NCI-H2107 treated with DMSO at 0.1 percent for 48 hours (cell line): Measurements from ENCODE around the gene CREB1.

Experiments used
- DNase-seq: peaks from one replicate; lab custom pipeline; 2025; ENCODE audit not compliant: unreplicated experiment; lab: John Stamatoyannopoulos, UW

The CREB1 gene

GRCh38 chr2:207503234-207503633, 26.5 kb upstream of the CREB1 start:
- DNase-seq = no peak

DNA sequence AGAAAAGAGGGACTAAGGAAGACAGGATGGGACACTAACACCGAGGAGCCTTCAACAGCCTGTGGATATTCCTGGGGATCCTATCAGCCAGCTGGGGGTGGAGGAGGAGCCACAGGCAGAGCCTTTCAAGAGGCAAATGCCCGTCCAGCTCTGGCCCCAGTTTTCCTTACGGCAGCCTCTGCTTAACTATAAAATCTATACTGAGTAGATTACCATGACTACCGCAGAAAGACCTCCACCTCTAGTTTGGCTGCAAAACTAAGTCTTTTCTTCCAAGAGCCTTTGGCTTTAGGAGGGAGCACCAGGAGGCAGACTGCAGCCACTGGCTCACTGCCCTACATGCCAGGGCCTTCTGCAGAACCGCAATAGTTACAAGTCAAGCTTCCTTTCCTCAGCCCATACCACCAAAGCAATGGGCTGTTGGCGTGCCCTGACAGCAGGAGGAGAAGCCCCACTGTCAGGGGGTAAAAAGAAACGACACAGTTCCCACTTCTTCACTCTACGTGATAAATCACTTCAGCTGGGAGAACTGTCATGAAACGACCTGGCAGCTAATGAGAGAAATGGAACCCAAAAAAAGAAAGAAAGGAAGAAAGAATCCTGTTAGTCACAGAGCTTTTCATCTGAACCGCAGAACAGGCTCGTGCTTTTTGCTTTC, 25.1 kb upstream of the CREB1 start:
- no peak for DNase-seq

GRCh38 chr2:207505171-207505570, 24.6 kb upstream of the CREB1 start:
- no peak for DNase-seq

DNA sequence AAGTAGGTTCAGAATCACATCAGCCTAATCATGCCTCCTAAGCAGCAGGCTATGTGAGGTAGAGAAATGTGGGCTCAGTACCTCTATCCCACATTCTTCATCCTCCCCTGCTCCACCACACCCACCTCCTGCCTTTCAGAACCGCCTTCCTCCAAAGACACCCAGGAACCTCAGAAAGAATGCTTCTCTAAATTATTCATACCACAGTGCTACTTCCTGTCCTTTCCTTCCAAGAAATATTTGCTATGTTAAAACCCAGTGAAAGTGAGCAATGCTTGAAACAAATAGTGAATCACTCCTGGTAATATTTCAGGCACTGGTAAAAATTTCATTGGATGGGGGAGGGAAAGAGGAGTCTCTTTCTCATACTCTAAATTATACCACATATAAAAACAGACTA, 24.0 kb upstream of the CREB1 start:
- DNase-seq = no peak

DNA sequence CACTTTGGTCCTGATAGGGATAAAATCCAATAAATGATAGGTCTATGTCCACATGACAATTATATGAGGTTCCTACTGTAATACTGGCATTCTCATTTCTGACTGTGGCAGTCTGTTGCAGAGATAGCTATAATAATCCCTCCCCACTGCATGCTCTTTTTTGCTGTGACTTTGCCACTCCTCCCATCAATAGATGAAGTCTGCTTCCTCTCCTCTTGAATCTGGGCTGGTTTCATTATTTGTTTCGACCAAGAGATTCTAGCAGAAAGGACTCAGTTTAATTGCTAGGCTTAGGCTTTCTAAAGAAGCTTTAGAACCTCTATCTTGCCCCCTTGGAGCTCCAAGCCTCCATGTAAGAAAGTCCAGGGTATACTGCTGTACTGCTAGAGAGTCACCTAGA, 23.3 kb upstream of the CREB1 start:
- no peak for DNase-seq

- DNase-seq = no peak
These were observed 19.6 kb upstream of the CREB1 start for GRCh38 chr2:207510148-207510547.

GRCh38 chr2:207511851-207512250, 17.9 kb upstream of the CREB1 start:
- no peak for DNase-seq

- no peak for DNase-seq
These were observed 17.4 kb upstream of the CREB1 start for GRCh38 chr2:207512356-207512755.

- DNase-seq = no peak
These were observed 16.1 kb upstream of the CREB1 start for GRCh38 chr2:207513551-207514257.

GRCh38 chr2:207514451-207514850, 15.3 kb upstream of the CREB1 start:
- no peak for DNase-seq

DNA sequence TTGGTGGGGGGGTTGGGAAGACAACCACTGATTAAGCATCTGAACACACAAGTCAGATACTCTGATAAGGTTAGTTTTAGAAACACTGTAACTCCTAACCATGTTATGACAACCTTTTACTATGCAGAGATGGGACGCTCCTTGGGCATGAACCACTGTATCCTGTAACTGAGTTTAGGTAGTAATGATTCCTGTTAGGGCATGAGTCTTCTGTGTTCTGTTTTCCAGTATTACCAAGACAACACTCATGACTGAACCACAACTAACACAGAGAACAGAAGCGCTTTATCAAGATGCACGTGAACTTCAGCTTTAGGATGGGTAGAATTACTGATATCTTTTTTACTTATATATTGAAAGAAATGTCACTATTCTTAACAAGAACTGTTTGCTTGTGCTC, 14.1 kb upstream of the CREB1 start:
- DNase-seq = no peak

DNA sequence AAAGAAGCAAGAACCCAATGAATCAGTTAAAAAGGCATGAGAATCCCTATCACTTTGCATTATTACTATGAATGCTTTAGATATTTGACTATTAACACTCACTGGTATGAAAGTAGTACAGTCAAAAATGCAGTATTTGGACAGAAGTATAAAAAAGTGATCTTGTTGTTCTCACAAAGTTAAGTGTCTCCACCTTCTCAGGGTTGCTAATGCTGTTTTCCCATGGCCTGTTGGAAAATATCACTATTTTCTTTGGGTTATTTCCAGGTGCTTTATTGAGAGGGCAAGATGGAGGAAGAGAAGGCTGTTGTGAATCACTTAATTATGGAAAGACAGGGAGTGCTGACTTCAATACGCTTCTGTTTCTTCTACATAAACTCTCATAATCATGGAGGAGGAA, 13.6 kb upstream of the CREB1 start:
- DNase-seq = no peak

DNA sequence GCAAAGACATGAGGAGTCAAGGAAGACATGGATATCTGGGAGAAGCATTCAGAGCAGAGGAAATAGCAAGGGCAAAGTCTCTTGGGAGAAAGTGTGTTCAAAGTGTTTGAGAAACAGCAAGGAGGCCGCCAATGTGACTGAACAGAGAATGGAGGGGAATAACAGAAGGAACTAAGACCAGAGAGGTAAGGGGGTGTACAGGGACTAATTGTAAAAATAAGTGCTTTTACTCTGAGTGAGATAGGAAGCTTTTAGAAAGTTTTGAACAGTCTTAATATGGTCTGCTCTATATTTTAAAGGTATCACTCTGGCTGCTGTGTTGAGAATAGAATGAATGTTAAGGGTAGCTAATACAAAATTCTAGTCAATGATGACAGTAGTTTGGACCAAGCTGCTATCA, 6.8 kb upstream of the CREB1 start:
- no peak for DNase-seq

- DNase-seq = no peak
These were observed 4.5 kb upstream of the CREB1 start for GRCh38 chr2:207525296-207525695.

GRCh38 chr2:207528980-207529329, 807 bp upstream of the CREB1 start:
- DNase-seq = no peak

DNA sequence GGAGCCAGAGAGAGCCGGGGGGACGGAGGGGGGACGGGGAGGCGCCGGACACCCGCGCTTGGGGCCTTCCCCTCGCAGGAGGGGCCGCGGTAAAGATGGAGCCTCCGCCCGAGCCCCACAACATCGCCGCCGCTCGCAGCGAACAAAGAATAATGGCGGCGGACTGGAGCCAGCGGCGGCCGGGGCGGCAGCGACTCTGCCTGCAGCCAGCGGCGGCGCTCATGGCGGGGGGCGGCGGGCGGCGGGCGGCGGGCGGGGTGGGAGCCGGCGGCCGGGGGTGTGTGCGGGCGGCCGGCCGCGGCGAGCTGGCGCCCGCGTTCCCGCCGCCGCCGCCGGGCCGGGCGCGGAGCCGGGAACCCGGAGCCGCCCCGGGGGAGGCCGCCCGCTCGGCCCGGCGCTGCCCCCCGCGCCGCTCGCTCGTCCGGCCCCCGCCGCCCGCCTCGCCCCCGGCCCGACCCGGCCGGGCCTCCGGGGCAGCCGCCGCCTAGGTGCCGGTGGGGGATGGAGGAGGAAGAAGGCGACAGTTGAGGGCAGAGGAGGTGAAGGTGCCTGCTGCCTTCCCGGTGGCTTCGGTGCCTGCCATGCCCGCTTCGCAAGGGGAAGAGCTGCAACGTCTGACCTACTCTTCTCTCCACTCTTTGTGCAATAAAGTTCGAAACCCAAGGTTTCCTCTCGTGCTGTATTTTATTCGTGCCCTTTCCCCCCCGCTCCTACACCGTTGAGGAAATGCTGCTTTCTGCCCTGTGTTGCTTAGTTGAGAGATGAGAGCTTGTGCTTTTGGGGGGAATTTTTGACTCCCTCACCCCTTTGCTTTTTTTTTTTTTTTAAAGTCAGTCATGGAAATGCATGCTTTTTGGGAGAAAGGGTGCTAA, 634 bp downstream of the CREB1 start:
- DNase-seq = no peak

GRCh38 chr2:207531032-207531952, 1.5 kb downstream of the CREB1 start:
- DNase-seq = no peak

GRCh38 chr2:207532676-207533075, 2.9 kb downstream of the CREB1 start:
- DNase-seq = no peak

DNA sequence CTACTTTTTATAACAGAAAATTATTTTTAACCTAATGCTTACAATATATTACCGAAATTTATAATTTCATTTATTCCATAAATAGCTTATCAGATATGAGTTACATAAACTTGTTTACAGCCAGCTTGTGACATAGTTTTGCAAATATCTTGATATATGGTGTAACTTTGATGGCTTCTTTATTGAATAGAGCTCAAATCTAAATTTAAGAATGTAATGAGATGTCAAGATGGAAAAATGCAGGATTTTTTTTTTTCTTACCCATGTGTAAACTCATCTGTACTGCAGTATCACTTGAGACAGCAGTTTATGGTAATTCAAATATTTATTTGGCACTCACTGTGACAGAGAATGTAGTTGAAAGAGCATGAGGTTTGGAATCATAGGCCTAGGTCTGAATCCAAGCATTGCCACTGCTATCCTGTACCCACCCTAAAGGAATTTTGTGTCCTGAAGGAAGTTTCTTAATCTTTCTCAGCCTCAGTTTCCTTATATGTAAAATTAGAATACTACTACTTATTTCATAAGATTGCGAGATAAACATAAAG, 3.8 kb downstream of the CREB1 start:
- DNase-seq = no peak

DNA sequence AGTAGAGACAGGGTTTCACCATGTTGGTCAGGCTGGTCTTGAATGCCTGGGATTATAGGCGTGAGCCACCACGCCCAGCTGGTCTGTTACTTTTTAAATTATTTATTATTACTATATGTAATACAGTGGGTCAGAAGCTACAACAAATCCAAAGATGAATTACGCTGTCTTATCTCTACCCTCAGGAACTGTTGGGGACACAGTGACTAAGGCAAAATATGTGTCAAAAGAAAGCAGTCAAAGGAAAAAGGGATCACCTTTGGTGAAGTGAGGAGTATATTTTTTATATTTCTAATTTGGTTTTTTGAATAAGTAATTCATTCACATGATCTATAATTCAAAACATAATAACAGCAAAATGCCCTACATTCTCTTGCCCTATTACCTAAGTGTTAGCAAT, 4.7 kb downstream of the CREB1 start:
- no peak for DNase-seq

GRCh38 chr2:207539470-207539869, 9.7 kb downstream of the CREB1 start:
- no peak for DNase-seq
